ENCODE measurements around the gene KRT9.

DNA sequence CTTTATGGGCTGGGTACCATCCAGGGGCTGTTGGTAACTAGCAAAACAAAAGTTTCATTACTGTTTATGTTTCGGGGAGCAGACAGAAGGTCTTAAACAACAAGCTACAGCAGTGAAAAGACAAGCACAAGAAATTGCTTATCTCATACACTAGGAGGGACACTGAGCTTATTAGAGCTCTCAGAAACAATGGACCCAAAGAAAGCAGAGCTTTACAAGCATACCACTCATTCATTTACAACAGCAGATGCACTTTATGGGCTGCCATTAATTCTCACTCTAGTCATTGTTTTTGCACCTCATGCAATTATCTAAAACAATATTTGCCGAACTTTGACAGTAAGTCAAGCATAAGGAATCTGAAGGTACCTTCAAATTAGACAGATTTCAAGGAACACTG, 30.7 kb upstream of the KRT9 start:
- TF ChIP-seq, protein P1, sequence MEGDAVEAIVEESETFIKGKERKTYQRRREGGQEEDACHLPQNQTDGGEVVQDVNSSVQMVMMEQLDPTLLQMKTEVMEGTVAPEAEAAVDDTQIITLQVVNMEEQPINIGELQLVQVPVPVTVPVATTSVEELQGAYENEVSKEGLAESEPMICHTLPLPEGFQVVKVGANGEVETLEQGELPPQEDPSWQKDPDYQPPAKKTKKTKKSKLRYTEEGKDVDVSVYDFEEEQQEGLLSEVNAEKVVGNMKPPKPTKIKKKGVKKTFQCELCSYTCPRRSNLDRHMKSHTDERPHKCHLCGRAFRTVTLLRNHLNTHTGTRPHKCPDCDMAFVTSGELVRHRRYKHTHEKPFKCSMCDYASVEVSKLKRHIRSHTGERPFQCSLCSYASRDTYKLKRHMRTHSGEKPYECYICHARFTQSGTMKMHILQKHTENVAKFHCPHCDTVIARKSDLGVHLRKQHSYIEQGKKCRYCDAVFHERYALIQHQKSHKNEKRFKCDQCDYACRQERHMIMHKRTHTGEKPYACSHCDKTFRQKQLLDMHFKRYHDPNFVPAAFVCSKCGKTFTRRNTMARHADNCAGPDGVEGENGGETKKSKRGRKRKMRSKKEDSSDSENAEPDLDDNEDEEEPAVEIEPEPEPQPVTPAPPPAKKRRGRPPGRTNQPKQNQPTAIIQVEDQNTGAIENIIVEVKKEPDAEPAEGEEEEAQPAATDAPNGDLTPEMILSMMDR (IDR thresholded peaks at IDR 0.05): no peak
- TF ChIP-seq POLR2A (IDR thresholded peaks at IDR 0.05): no peak

Measured in right lobe of liver (tissue), 4 donors.